Stimulated activated CD8-positive, alpha-beta memory T cell treated with anti-CD3 and anti-CD28 coated beads, Interleukin-7, amount 100 ng/mL, for 48 hours (primary cell): ENCODE data around the gene HOXB3.

ENCODE experiments used
- DNase-seq, 2 donors: peaks; one replicate each; pipeline ENCODE4 v3.0.0-alpha.2; 2020; ENCODE audit warnings: low read depth in 1 of 2; ENCODE audit errors: extremely low read depth in 1 of 2

The HOXB3 gene

GRCh38 chr17:48613862-48614694, 24.0 kb upstream of the HOXB3 start:
- DNase-seq = no peak

- no peak for DNase-seq
Observed at GRCh38 chr17:48612854-48613691, 23.0 kb upstream of the HOXB3 start.

GRCh38 chr17:48612456-48612853, 22.4 kb upstream of the HOXB3 start:
- no peak for DNase-seq

GRCh38 chr17:48611681-48612455, 21.8 kb upstream of the HOXB3 start:
- DNase-seq = no peak

- DNase-seq = no peak
Observed at GRCh38 chr17:48611213-48611612, 21.2 kb upstream of the HOXB3 start.

- DNase-seq = no peak
Observed at GRCh38 chr17:48610282-48611211, 20.5 kb upstream of the HOXB3 start, which contains the start of gene HOXB7. HOXB7 (minus strand) TSS chr17:48611017; CDS start chr17:48610918, 99 bp downstream.

- DNase-seq = no peak
Observed at GRCh38 chr17:48609759-48610281, 19.8 kb upstream of the HOXB3 start.

GRCh38 chr17:48609033-48609432, 19.0 kb upstream of the HOXB3 start:
- DNase-seq = no peak

- DNase-seq = no peak
Observed at GRCh38 chr17:48608494-48608834, 18.4 kb upstream of the HOXB3 start.

- DNase-seq = no peak
Observed at GRCh38 chr17:48606892-48607614, 17.0 kb upstream of the HOXB3 start.

- no peak for DNase-seq
Observed at GRCh38 chr17:48605991-48606891, 16.2 kb upstream of the HOXB3 start.

- DNase-seq = no peak
Observed at GRCh38 chr17:48605409-48605919, 15.4 kb upstream of the HOXB3 start.

- DNase-seq = no peak
Observed at GRCh38 chr17:48604770-48605329, 14.8 kb upstream of the HOXB3 start, which contains the start of gene HOXB6. HOXB6 (minus strand) TSS chr17:48604986; CDS start chr17:48598150, 6,836 bp downstream.

- no peak for DNase-seq
Observed at GRCh38 chr17:48603959-48604769, 14.1 kb upstream of the HOXB3 start.

- DNase-seq = no peak
Observed at GRCh38 chr17:48601539-48602425, 11.7 kb upstream of the HOXB3 start.

- no peak for DNase-seq
Observed at GRCh38 chr17:48601207-48601538, 11.1 kb upstream of the HOXB3 start.
